Stimulated activated CD4-positive, alpha-beta T cell treated with anti-CD3 and anti-CD28 coated beads, Interleukin-1b, Interleukin-23, amount 100 ng/mL, for 48 hours (primary cell): ENCODE measurements around the gene AMMECR1L.
"Not testable (repeated sequence)": the region's sequence is repeated elsewhere in the genome, so short reads cannot be mapped to it uniquely, and the experiment has no call there.

ENCODE experiments used
- DNase-seq: peaks from one replicate; pipeline ENCODE4 v3.0.0-alpha.2; 2020

Gene AMMECR1L

GRCh38 chr2:127885780-127886592, at the start of gene AMMECR1L:
TSS of gene AMMECR1L (minus strand) at chr2:127885956. CDS start at chr2:127874234, 11,722 bp downstream.
- peak; percentile 75 for DNase-seq

GRCh38 chr2:127935337-127935736, 49.6 kb upstream of the AMMECR1L start:
- no peak for DNase-seq

GRCh38 chr2:127932199-127932876, 46.6 kb upstream of the AMMECR1L start:
- no peak for DNase-seq

GRCh38 chr2:127929449-127929848, 43.7 kb upstream of the AMMECR1L start:
- DNase-seq = no peak

GRCh38 chr2:127927384-127927783, 41.6 kb upstream of the AMMECR1L start:
- no peak for DNase-seq

GRCh38 chr2:127917916-127918315, 32.2 kb upstream of the AMMECR1L start:
- DNase-seq = no peak

- no peak for DNase-seq
Observed at GRCh38 chr2:127913808-127914457, 28.2 kb upstream of the AMMECR1L start.

- DNase-seq = no peak
Observed at GRCh38 chr2:127911737-127912136, 26.0 kb upstream of the AMMECR1L start.

GRCh38 chr2:127910415-127910814, 24.7 kb upstream of the AMMECR1L start:
- no peak for DNase-seq

GRCh38 chr2:127909019-127909418, 23.3 kb upstream of the AMMECR1L start:
- DNase-seq = no peak

GRCh38 chr2:127907733-127908400, 22.1 kb upstream of the AMMECR1L start:
- not testable (repeated sequence) for DNase-seq

GRCh38 chr2:127906206-127906926, 20.6 kb upstream of the AMMECR1L start:
- DNase-seq = no peak

GRCh38 chr2:127901339-127902056, 15.7 kb upstream of the AMMECR1L start:
- DNase-seq = no peak

GRCh38 chr2:127897531-127898211, 11.9 kb upstream of the AMMECR1L start:
- DNase-seq = no peak

GRCh38 chr2:127893494-127893893, 7.7 kb upstream of the AMMECR1L start:
- no peak for DNase-seq

GRCh38 chr2:127893033-127893432, 7.3 kb upstream of the AMMECR1L start:
- no peak for DNase-seq

- no peak for DNase-seq
Observed at GRCh38 chr2:127891811-127892210, 6.1 kb upstream of the AMMECR1L start.

- not testable (repeated sequence) for DNase-seq
Observed at GRCh38 chr2:127890756-127891155, 5.0 kb upstream of the AMMECR1L start.

GRCh38 chr2:127888772-127889171, 3.0 kb upstream of the AMMECR1L start:
- DNase-seq = no peak

- DNase-seq = no peak
Observed at GRCh38 chr2:127887776-127888130, 2.0 kb upstream of the AMMECR1L start.

- no peak for DNase-seq
Observed at GRCh38 chr2:127887082-127887775, 1.5 kb upstream of the AMMECR1L start.
